Nephron progenitor cell (in vitro differentiated cells): Measurements from ENCODE around the gene TMEM254.
"Not testable (repeated sequence)": the region's sequence is repeated elsewhere in the genome, so short reads cannot be mapped to it uniquely, and the experiment has no call there.

ENCODE experiments used
- DNase-seq: peaks from one replicate; pipeline ENCODE4 v3.0.0; 2021
- H3K27ac Mint-ChIP-seq: 2 replicates; pipeline ENCODE4 v1.8.0; 2021; ENCODE audit warnings: mild to moderate bottlenecking, moderate library complexity, mixed read lengths
- H3K27me3 Mint-ChIP-seq: 2 replicates; pipeline ENCODE4 v1.8.0; 2021; ENCODE audit warnings: mild to moderate bottlenecking, low read depth, mixed read lengths; ENCODE audit not compliant: poor library complexity
- H3K36me3 Mint-ChIP-seq: 2 replicates; pipeline ENCODE4 v1.8.0; 2021; ENCODE audit warnings: low read depth, mixed read lengths
- H3K4me1 Mint-ChIP-seq: 2 replicates; pipeline ENCODE4 v1.8.0; 2021; ENCODE audit warnings: mixed read lengths
- H3K4me3 Mint-ChIP-seq: 2 replicates; pipeline ENCODE4 v1.8.0; 2021; ENCODE audit warnings: mild to moderate bottlenecking, moderate library complexity, mixed read lengths
- H3K9me3 Mint-ChIP-seq: 2 replicates; pipeline ENCODE4 v1.8.0; 2021; ENCODE audit warnings: mild to moderate bottlenecking, moderate library complexity, mixed read lengths
- TF ChIP-seq, protein P1 (sequence below): fragments of 200-600 bp; sonication (generic); IDR thresholded peaks from 2 replicates; pipeline ENCODE4 v1.5.0; 2021; ENCODE audit warnings: antibody characterized with exemption

Gene TMEM254

DNA sequence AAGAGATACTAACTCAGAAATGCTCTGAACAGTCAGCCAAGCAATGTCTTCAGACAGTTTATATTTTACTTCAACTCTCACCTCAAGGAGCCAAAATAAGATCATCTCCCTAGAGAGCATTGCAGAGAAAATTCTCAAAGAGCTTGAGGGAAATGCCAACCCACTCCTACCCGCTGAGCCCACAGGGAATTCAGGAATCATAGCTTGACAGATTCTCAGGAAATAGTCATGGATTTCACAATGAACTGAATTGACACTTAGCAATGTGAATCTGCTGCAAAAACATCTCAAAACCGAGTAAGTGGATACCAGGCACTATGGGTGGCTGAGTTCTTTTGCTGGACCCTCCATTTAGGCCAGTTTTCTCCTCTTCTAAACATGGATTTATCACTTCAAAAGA, 44.3 kb downstream of the TMEM254 start:
- Mint-ChIP-seq H3K4me1 (no peaks in the 10 kb centered on the region), H3K4me3 (no peak overlapping the region), H3K27ac (no peak overlapping the region), H3K9me3 (no peaks in the 10 kb centered on the region), H3K36me3 (no peaks in the 10 kb centered on the region), H3K27me3 (peaks cover 35% of the 10 kb centered on the region)
- TF ChIP-seq, protein P1, sequence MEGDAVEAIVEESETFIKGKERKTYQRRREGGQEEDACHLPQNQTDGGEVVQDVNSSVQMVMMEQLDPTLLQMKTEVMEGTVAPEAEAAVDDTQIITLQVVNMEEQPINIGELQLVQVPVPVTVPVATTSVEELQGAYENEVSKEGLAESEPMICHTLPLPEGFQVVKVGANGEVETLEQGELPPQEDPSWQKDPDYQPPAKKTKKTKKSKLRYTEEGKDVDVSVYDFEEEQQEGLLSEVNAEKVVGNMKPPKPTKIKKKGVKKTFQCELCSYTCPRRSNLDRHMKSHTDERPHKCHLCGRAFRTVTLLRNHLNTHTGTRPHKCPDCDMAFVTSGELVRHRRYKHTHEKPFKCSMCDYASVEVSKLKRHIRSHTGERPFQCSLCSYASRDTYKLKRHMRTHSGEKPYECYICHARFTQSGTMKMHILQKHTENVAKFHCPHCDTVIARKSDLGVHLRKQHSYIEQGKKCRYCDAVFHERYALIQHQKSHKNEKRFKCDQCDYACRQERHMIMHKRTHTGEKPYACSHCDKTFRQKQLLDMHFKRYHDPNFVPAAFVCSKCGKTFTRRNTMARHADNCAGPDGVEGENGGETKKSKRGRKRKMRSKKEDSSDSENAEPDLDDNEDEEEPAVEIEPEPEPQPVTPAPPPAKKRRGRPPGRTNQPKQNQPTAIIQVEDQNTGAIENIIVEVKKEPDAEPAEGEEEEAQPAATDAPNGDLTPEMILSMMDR: no peak
- no peak for DNase-seq

DNA sequence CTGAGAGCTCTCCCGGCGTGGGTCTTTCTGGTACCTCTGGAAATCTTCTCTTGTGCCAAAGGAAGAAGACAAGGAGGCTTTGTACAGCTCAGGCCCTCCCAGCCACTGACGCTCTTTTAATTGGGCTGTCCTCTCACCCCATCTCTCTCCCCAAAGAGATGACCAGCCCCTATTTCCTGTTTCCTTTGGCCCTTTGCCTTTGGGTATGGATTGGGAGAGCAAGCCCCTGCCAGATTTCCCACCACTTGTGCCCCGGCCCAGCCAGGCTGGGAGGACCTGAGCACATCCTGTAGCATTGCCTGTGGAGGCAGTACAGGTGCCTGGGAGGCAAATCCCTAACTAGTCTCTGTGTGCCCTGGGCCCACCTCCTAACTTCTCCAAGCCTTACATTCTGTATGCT, 48.4 kb downstream of the TMEM254 start:
- Mint-ChIP-seq H3K27ac (no peak overlapping the region), H3K9me3 (no peaks in the 10 kb centered on the region), H3K4me3 (no peak overlapping the region), H3K27me3 (peaks cover 30% of the 10 kb centered on the region), H3K4me1 (no peaks in the 10 kb centered on the region), H3K36me3 (no peaks in the 10 kb centered on the region)
- TF ChIP-seq, protein P1: no peak
- DNase-seq: no peak

DNA sequence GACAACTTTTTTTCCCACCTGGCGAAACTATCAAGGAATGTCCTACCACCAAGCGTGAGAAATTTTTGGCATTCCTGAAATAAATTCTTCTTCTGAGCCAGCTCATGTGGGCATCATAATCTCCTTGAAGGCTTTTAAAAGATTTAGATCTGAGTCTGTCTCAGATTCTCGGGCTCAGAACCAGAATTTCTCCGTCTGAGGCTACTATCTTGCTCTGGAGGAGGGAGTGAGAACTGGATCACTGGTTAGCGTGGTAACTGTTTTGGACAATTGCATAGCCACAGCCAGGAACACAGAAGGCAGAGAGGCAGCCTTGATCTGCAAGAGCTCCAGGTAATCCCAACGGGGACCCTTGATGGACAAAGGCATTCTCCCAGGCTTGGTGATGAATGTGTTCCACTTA, 53.0 kb downstream of the TMEM254 start:
- no peaks in the 10 kb centered on the region for H3K9me3 Mint-ChIP-seq
- H3K4me3 Mint-ChIP-seq: peak overlapping the region; percentile 73
- H3K4me1 Mint-ChIP-seq: peaks cover 6% of the 10 kb centered on the region
- no peak for DNase-seq
- no peaks in the 10 kb centered on the region for H3K36me3 Mint-ChIP-seq
- TF ChIP-seq, protein P1: no peak
- no peak overlapping the region for H3K27ac Mint-ChIP-seq
- peaks cover 59% of the 10 kb centered on the region for H3K27me3 Mint-ChIP-seq

DNA sequence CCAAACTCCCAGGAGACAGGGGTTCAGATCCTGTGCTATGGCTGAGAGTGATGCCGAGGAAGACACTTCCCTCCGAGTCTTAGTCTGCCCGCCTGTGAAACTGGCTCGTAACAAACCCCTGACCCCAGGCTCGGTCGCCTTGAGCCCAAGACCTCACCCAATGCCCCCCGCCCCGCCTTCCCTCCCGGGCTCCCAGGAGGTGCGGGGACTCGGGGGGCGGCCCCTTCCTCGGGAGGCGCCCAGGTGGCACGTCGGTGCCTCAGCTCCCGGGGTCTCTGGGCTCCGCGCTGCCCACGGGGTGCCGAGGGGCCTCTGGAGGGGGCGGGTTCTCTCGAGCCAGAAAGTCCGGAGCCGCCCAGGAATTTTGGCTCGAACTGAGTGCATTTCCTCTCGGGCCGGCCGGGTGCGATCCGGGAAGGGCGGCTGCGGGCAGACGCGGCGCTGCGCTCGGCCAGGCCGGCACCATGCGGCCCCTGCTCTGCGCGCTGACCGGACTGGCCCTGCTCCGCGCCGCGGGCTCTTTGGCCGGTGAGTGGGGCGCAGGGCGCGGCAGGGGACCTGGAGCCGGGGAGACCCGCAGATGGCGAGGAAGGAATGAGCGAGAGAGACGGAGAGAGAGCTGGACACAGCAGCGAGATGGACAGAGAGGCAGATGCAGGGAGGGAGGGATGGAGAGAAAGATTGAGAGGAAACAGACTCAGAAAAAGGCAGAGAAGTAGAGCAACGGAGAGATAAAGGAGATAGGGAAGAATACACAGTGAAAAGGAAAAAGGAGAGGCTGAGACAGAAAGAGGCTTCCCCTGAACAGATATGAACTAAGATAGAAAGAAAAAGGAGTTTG, 54.1 kb downstream of the TMEM254 start, which contains the start of gene PLAC9:
Gene PLAC9 (plus strand): TSS at position 432 of the 841 bp plus-strand sequence. CDS start 33 bp downstream, at position 465.
- H3K27ac Mint-ChIP-seq: no peak within 1 kb of the TSS
- peak; percentile 71 for DNase-seq

DNA sequence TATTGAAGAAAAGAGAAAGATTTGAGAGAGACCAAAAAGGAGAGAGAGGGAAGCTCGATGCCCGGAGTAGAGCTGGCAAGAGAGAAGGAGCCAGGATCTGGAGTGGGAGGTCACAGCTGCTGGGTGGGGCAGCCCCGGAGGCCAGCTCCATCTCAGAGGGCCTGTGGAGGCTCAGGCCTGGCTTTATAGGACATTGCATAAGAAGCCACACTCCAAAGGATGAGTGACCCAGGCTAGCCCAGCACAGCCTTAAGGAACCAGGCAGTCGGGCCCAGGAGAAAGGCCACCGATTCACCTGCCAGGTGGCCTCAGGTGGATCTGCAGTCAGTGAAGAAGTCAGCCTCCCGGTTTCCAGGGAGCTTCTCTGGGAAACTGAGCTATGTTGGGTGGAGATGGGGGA, 54.7 kb downstream of the TMEM254 start:
- H3K4me3 Mint-ChIP-seq: peak overlapping the region; percentile 73

More for the DNA sequence above, 54.1 kb downstream of the TMEM254 start, which contains the start of gene PLAC9:
- Mint-ChIP-seq H3K4me1 (peaks cover 6% of the 10 kb centered on the region), H3K36me3 (no peaks in the 10 kb centered on the region), H3K4me3 (peak within 1 kb of the TSS; percentile 73), H3K9me3 (no peaks in the 10 kb centered on the region), H3K27me3 (peaks cover 59% of the 10 kb centered on the region)
- TF ChIP-seq, protein P1: no peak

DNA sequence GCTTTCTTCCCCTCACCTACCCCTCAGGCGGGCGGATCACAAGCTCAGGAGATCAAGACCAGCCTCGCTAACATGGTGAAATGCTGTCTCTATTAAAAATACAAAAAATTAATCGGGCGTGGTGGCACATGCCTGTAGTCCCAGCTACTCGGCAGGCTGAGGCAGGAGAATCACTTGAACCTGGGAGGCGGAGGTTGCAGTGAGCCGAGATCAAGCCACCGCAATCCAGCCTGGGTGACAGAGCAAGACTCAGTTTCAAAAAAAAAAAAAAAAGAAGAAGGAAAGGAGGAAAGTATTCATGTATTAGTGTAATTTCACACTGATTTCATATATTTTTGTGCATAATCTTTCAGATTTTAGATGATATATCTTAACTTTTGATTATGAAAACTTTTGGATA, 55.2 kb downstream of the TMEM254 start:
- H3K27ac Mint-ChIP-seq, H3K36me3 Mint-ChIP-seq, H3K9me3 Mint-ChIP-seq, H3K4me3 Mint-ChIP-seq, DNase-seq, H3K4me1 Mint-ChIP-seq: not testable (repeated sequence)
- peaks cover 63% of the 10 kb centered on the region for H3K27me3 Mint-ChIP-seq

More for the DNA sequence above, 54.7 kb downstream of the TMEM254 start:
- no peaks in the 10 kb centered on the region for H3K36me3 Mint-ChIP-seq
- no peaks in the 10 kb centered on the region for H3K9me3 Mint-ChIP-seq
- no peak overlapping the region for H3K27ac Mint-ChIP-seq
- no peak for DNase-seq
- TF ChIP-seq, protein P1: no peak
- H3K4me1 Mint-ChIP-seq: peaks cover 6% of the 10 kb centered on the region
- peaks cover 61% of the 10 kb centered on the region for H3K27me3 Mint-ChIP-seq
